ENCODE measurements around the gene EMSY.

Gene EMSY

DNA sequence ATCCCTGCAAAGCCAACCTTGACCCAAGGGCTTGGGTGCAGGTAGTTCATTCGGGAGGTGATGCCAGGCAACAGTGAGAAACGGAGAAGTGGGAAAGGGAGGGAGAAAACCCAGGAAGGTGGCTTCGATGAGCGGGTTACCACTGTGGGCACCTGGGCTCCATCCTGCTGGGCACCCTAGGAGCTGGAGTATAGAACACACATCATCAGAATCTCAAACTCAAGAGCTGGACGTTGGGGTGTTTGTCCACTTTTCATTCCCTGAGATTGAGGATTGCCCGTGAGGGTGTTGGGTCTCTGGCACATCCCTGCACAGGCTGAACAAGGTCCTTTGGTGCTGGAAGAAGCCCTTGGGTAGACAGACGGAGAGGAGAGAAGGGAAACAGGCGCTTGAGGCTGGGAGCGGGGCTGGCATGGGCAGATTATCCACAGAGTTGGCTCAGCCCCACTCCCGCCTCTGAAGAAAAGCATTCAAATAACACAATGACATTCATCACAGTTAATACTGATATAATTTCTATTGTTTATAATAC, 155.4 kb downstream of the EMSY start:
- no peak for DNase-seq

DNA sequence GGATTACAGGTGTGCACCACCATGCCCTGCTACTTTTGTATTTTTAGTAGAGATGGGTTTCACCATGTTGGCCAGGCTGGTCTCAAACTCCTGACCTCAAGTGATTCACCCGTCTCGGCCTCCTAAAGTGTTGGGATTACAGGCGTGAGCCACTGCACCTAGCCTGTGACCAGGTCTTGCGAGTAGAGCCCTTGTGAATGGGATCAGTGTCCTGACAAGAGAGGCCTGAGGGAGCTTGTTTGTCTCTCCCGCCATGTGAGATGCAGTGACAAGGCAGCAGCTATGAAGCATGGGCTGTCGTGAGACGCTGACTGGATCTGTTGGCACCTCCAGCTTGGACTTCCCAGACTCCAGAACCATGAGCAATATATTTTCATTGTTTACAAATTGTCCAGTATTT, 156.5 kb downstream of the EMSY start:
- DNase-seq: no peak

DNA sequence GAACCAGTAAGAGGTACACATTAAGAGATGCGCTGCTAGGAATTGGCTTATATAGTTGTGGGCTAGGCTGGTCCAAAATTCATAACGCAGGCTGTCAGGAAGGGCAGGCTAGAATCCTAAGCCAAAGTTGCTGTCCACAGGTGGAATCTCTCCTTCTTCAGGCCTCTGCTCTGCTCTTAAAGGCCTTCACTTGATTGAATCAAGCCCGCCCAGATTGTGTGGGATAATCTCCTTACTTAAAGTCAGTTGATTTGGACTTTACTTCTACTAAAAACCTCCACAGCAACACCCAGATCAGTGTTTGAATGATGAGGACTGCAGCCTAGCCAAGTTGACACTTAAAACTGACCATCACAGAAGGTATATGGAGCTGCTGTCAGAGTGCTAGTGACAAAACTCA, 156.9 kb downstream of the EMSY start:
- DNase-seq: no peak

DNA sequence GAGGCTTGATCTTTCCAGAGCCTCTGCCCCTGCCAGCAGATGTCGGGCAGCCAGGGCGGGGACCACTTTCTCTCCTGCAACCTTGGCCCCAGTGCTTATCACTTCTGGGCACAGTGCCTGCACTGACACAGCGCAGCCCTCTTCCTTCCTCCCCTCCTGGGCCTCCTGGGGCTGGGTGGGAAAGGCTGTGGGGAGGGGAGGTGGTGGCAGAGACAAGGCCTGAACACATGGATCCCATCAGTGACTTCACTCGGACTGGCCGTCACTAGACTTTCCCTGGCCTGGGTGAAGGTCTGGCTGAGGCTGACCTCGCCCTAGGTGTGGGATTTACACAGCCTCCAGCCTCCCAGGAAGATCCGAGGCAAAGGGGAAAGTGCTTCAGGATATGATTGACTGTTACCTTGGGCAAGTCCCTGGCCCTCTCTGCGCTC, 157.6 kb downstream of the EMSY start:
- DNase-seq: peak; percentile 75

Data from GDM1 (cell line).